ENCODE results near the gene WWP2. TPM values are rescaled to one million over a fixed set of nuclear protein-coding genes. Genes with fewer than 3 reads are reported as not detected.

Gene WWP2
- polyA plus RNA-seq, 3 donors = 29.6 to 54.4 (median 46.0) TPM

DNA sequence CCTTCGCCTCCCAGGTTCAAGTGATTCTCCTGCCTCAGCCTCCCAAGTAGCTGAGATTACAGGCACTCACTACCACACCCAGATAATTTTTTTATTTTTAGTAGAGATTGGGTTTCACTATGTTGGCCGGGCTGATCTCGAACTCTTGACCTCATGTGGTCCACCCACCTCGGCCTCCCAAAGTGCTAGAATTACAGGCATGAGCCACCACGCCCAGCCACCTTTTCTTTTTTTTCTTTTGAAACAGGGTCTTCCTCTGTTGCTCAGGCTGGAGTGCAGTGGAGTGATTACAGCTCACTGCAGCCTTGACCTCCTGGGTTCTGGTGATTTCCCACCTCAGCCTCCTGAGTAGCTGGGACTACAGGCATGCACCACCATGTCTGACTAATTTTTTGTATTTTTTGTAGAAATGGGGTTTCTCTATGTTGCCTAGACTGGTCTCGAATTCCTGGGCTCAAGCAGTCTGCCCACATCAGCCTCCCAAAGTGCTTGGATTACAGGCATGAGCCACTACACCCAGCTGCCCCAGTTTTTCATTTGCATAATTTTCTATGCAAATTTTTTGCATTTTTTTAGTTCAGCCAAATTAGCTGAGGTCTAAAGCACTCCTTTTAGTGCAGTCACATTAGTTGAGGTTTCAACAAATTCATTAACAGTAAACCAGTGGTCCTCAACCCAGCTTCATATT, 11.3 kb downstream of the WWP2 start:
- peak overlapping the region in 2 of 7 donors; percentile 44 to 61 for H3K27ac Mint-ChIP-seq
- H3K9me3 Mint-ChIP-seq = peaks cover 18 to 35% (median 23%) of the 10 kb centered on the region in 7 donors
- TF ChIP-seq, protein P1, sequence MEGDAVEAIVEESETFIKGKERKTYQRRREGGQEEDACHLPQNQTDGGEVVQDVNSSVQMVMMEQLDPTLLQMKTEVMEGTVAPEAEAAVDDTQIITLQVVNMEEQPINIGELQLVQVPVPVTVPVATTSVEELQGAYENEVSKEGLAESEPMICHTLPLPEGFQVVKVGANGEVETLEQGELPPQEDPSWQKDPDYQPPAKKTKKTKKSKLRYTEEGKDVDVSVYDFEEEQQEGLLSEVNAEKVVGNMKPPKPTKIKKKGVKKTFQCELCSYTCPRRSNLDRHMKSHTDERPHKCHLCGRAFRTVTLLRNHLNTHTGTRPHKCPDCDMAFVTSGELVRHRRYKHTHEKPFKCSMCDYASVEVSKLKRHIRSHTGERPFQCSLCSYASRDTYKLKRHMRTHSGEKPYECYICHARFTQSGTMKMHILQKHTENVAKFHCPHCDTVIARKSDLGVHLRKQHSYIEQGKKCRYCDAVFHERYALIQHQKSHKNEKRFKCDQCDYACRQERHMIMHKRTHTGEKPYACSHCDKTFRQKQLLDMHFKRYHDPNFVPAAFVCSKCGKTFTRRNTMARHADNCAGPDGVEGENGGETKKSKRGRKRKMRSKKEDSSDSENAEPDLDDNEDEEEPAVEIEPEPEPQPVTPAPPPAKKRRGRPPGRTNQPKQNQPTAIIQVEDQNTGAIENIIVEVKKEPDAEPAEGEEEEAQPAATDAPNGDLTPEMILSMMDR (IDR thresholded peaks at IDR 0.05) = no peak
- Histone ChIP-seq H3K4me1 (ENCODE audit: control insufficient read depth in 1 of 2, insufficient read depth in 2 of 2, low read length in 2 of 2) (peaks cover 2 to 14% of the 10 kb centered on the region in 2 donors), H2AFZ (ENCODE audit: insufficient read depth, low read depth, low read length, poor library complexity, severe bottlenecking) (no peak overlapping the region), H3K27ac (ENCODE audit: low read depth in 1 of 2, low read length in 2 of 2) (no peak overlapping the region), H3K79me2 (ENCODE audit: insufficient read depth, low read length) (peaks cover 95% of the 10 kb centered on the region), H3K36me3 (replicated peaks in 1 of 2; ENCODE audit: control insufficient read depth in 1 of 2, insufficient read depth in 2 of 2, low read length in 2 of 2) (peaks cover 8 to 31% of the 10 kb centered on the region in 2 donors), H3K9ac (ENCODE audit: insufficient read depth, low read length, poor library complexity, severe bottlenecking) (no peak overlapping the region), H3K9me3 (replicated peaks in 1 of 2; ENCODE audit: control insufficient read depth in 1 of 2, insufficient read depth in 1 of 2, low read length in 2 of 2) (peaks cover 19 to 24% of the 10 kb centered on the region in 2 donors), H3K27me3 (ENCODE audit: control insufficient read depth in 2 of 2, insufficient read depth in 2 of 2, low read length in 2 of 2) (no peaks in the 10 kb centered on the region), H4K20me1 (ENCODE audit: insufficient read depth, low read length) (peaks cover 90% of the 10 kb centered on the region), H3K4me2 (replicated peaks; ENCODE audit: extremely low read depth, low read length, poor library complexity, severe bottlenecking) (no peak overlapping the region), H3K4me3 (replicated peaks in 1 of 3; ENCODE audit: low read depth in 2 of 3, low read length in 3 of 3) (no peak overlapping the region)
- no peak for DNase-seq
- whole genome bisulfite sequencing (ENCODE audit: insufficient coverage) = 100% methylated on average over 1 of the region's 6 CpGs
- intact Hi-C loops (cut with micrococcal nuclease) = no loop called here
- no peak overlapping the region for H3K4me3 Mint-ChIP-seq
- no peaks in the 10 kb centered on the region for H3K27me3 Mint-ChIP-seq (ENCODE audit: low read depth in 3 of 3)
- H3K4me1 Mint-ChIP-seq = peaks cover 24% of the 10 kb centered on the region
- peaks cover 21 to 35% of the 10 kb centered on the region in 2 donors for H3K36me3 Mint-ChIP-seq

DNA sequence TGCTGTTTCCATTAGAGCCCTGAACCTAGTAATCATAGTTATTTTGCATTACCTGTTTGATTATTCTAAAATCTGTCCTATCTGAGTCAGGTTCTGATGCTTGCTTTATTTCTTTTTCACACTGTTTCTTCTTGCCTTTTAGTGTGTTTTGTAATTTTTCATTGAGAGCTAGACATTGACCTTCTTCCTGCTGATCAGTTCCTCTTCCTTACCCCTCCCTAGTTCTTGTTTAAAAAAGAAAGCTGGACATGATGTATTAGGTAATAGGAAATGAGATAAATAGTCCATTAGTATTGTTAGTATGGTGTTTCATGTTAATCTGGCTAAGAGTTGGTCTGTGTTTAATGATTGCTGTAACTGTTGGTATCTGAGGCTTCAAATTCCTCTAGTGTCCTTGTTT, 13.4 kb downstream of the WWP2 start:
- H3K27me3 ChIP-seq (ENCODE audit: control insufficient read depth in 2 of 2, insufficient read depth in 2 of 2, low read length in 2 of 2) = no peaks in the 10 kb centered on the region
- H3K4me3 ChIP-seq (replicated peaks in 1 of 3; ENCODE audit: low read depth in 2 of 3, low read length in 3 of 3) = no peak overlapping the region
- peak overlapping the region in 1 of 2 donors; percentile 50 for H3K27ac ChIP-seq (ENCODE audit: low read depth in 1 of 2, low read length in 2 of 2)
- Mint-ChIP-seq H3K27ac (peak overlapping the region in 3 of 7 donors; percentile 7 to 35 (median 22)), H3K4me1 (peaks cover 19% of the 10 kb centered on the region), H3K9me3 (peaks cover 18 to 35% (median 23%) of the 10 kb centered on the region in 7 donors), H3K4me3 (no peak overlapping the region), H3K27me3 (ENCODE audit: low read depth in 3 of 3) (no peaks in the 10 kb centered on the region), H3K36me3 (peaks cover 30 to 47% of the 10 kb centered on the region in 2 donors)
- no peak overlapping the region for H2AFZ ChIP-seq (ENCODE audit: insufficient read depth, low read depth, low read length, poor library complexity, severe bottlenecking)
- TF ChIP-seq, protein P1 (IDR thresholded peaks at IDR 0.05) = no peak
- intact Hi-C loops (cut with micrococcal nuclease) = no loop called here
- peak in 1 of 3 donors; percentile 3 for DNase-seq
- H3K4me2 ChIP-seq (replicated peaks; ENCODE audit: extremely low read depth, low read length, poor library complexity, severe bottlenecking) = no peak overlapping the region
- H3K4me1 ChIP-seq (ENCODE audit: control insufficient read depth in 1 of 2, insufficient read depth in 2 of 2, low read length in 2 of 2) = peaks cover 2 to 14% of the 10 kb centered on the region in 2 donors
- peaks cover 90% of the 10 kb centered on the region for H4K20me1 ChIP-seq (ENCODE audit: insufficient read depth, low read length)
- peaks cover 10 to 48% of the 10 kb centered on the region in 2 donors for H3K36me3 ChIP-seq (replicated peaks in 1 of 2; ENCODE audit: control insufficient read depth in 1 of 2, insufficient read depth in 2 of 2, low read length in 2 of 2)
- peaks cover 95% of the 10 kb centered on the region for H3K79me2 ChIP-seq (ENCODE audit: insufficient read depth, low read length)
- peaks cover 19 to 24% of the 10 kb centered on the region in 2 donors for H3K9me3 ChIP-seq (replicated peaks in 1 of 2; ENCODE audit: control insufficient read depth in 1 of 2, insufficient read depth in 1 of 2, low read length in 2 of 2)
- H3K9ac ChIP-seq (ENCODE audit: insufficient read depth, low read length, poor library complexity, severe bottlenecking) = no peak overlapping the region
